Thyroid gland (tissue), 4 donors: ENCODE results near the gene SLC25A52. TPM values are rescaled to one million over a fixed set of nuclear protein-coding genes. Genes with fewer than 3 reads are reported as not detected.
"Not testable (repeated sequence)": the region's sequence is repeated elsewhere in the genome, so short reads cannot be mapped to it uniquely, and the experiment has no call there.

Source experiments
- DNase-seq, 2 donors: peaks; one replicate each; pipeline ENCODE4 v3.0.0-alpha.2; 2019
- H3K27ac ChIP-seq, 3 donors: fragments of 200-600 bp; sonication (generic); 1 replicate in 2 of 3; 2 replicates in 1 of 3; pipeline ENCODE4 v1.5.1; 2016 to 2019; ENCODE audit warnings: mild to moderate bottlenecking in 1 of 3, moderate library complexity in 1 of 3
- H3K27me3 ChIP-seq: fragments of 200-600 bp; sonication (generic); one replicate; pipeline ENCODE4 v1.5.1; 2019
- H3K36me3 ChIP-seq, 2 donors: fragments of 200-600 bp; sonication (generic); one replicate each; pipeline ENCODE4 v1.5.1; 2016 to 2019
- H3K4me1 ChIP-seq, 2 donors: fragments of 200-600 bp; sonication (generic); one replicate each; pipeline ENCODE4 v1.5.1; 2017 to 2019
- H3K4me3 ChIP-seq, 3 donors: fragments of 200-600 bp; sonication (generic); replicated peaks in 1 of 3; 1 replicate in 2 of 3; 2 replicates in 1 of 3; pipeline ENCODE4 v1.5.1; 2016; ENCODE audit warnings: mild to moderate bottlenecking in 1 of 3
- H3K9me3 ChIP-seq: fragments of 200-600 bp; sonication (generic); one replicate; pipeline ENCODE4 v1.5.1; 2017
- CTCF ChIP-seq, 6 experiments: fragments of 200-600 bp in 3 of 6; fragments of 450-650 bp in 3 of 6; sonication (generic) in 3 of 6; IDR thresholded peaks; one replicate each; pipeline ENCODE4 v1.5.1; 2016 to 2019; ENCODE audit warnings: antibody characterized with exemption in 6 of 6, mild to moderate bottlenecking in 2 of 6, inconsistent platforms in 1 of 6, moderate library complexity in 1 of 6
- POLR2A ChIP-seq, 2 donors: fragments of 450-650 bp; IDR thresholded peaks; one replicate each; pipeline ENCODE4 v1.6.1; 2017; ENCODE audit warnings: antibody characterized with exemption in 2 of 2, mild to moderate bottlenecking in 2 of 2, moderate library complexity in 1 of 2
- WGBS, 2 donors: methylation state at CpG; one replicate each; pipeline ENCODE4 v1.1.5; 2017; 5-methylcytosine and 5-hydroxymethylcytosine counted together
- intact Hi-C: fragments of 100-400 bp; cut with DNase I; formaldehyde crosslinking; loops from one replicate; pipeline ENCODE4 v1.15.1; 2023
- total RNA-seq, 4 donors: library from RNA; depleted of rRNA; stranded (reverse); fragments of >200 nt; gene quantifications; one replicate each; pipeline ENCODE4 v1.2.3, GENCODE V29; 2016

SLC25A52 gene
- total RNA-seq, 4 donors from 2014 or later, result 1.2 TPM; not detected in 3

DNA sequence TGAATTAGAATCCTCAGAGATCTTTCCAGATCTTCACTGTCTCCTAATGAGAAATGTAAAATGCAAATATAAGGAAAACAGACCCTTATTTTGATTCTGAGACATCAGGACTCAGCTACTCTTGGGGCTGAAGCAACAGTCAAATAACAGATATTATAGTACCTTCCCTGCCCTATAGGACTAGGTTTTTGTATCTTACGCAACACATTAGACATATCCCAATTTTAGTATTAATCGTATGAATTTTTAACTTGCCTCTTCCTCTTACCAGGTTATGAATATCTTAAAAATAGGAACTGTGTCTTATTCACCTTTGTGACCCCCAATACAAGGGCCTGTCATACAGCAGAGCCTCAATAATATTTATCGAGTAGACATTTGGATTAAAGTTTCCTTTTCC lies 12.0 kb upstream of the SLC25A52 start:
- H3K27ac ChIP-seq, result no peak overlapping the region
- no peak overlapping the region for H3K4me3 ChIP-seq
- TF ChIP-seq POLR2A (IDR thresholded peaks at IDR 0.05) (no peak), CTCF (IDR thresholded peaks at IDR 0.05) (no peak)
- peaks cover 0 to 4% of the 10 kb centered on the region in 2 donors for H3K4me1 ChIP-seq
- 96 to 97% methylated on average over 3 of the region's 3 CpGs for WGBS, 2 donors
- intact Hi-C loops, result no loop called here
- DNase-seq, result no peak
- H3K9me3 ChIP-seq, result no peaks in the 10 kb centered on the region
- H3K27me3 ChIP-seq, result no peaks in the 10 kb centered on the region
- no peaks in the 10 kb centered on the region for H3K36me3 ChIP-seq

GRCh38 chr18:31750273-31750672 lies 10.4 kb downstream of the SLC25A52 start:
- no peak overlapping the region for H3K4me3 ChIP-seq
- DNase-seq, result no peak
- H3K4me1 ChIP-seq, result peaks cover 0 to 8% of the 10 kb centered on the region in 2 donors
- no peaks in the 10 kb centered on the region for H3K36me3 ChIP-seq
- no peaks in the 10 kb centered on the region for H3K9me3 ChIP-seq
- WGBS, 2 donors, result 79 to 83% methylated on average over 3 of the region's 3 CpGs
- no peak overlapping the region for H3K27ac ChIP-seq
- no peaks in the 10 kb centered on the region for H3K27me3 ChIP-seq
- TF ChIP-seq CTCF (IDR thresholded peaks at IDR 0.05) (no peak), POLR2A (IDR thresholded peaks at IDR 0.05) (no peak)
- intact Hi-C loops, result no loop called here

DNA sequence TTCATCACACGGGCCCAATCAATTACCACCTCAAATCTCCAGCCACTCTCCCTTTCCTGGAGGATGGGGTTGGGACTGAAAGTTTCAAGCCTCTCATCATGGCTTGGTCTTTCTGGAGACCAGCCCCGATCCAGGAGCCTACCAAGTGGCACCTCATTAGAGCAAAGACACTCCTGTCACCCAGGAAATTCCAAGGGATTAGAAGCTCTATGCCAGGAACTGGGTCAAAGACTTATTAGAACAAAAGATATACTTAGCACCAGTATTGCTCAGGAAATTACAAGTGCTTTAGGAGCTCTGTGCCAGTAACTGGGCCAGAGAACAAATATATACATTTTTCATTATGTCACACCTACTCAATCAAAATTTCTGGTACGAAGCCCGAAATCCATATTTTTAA lies 14.3 kb downstream of the SLC25A52 start:
- TF ChIP-seq CTCF (IDR thresholded peaks at IDR 0.05), result no peak
- TF ChIP-seq POLR2A (IDR thresholded peaks at IDR 0.05), result no peak
- H3K36me3 ChIP-seq, result no peaks in the 10 kb centered on the region
- DNase-seq, result no peak
- intact Hi-C loops, result no loop called here
- H3K9me3 ChIP-seq, result no peaks in the 10 kb centered on the region
- no peak overlapping the region for H3K27ac ChIP-seq
- 88 to 92% methylated on average over 4 of the region's 4 CpGs for WGBS, 2 donors
- no peaks in the 10 kb centered on the region for H3K27me3 ChIP-seq
- H3K4me1 ChIP-seq, result no peaks in the 10 kb centered on the region
- H3K4me3 ChIP-seq, result no peak overlapping the region

DNA sequence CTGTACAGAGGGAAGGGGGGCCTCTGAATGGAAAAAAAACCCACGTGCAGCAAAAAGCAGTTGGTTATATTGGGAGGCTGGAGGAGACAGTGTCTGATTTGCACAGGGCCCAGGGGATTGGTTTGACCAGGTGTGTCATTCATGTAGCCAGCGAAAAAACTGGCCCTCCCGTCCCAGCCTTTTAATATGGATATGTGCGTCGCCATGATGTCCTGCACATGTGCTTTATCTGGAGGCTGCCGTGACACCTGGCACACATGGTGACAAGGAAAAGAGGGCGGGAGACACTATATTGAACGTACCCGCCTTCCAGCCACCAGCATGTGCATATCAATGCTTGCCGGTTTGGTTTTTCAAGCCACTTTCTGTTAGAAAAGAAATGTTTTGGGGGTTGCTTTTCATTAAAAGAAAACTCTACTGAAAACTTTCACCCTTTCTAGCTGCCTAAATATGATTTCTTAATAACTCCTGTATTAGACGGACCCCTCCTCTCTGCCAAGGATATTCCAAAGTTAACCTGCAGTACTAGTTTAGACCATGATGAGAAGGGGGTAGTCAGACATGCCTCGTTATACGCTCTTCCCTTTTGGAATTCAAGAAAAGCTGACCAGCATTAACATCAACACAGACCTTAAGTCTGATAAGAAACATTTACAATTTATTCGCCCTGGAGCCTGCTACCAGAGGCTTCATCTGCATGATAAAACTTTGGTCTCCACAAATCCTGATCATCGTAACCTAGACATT lies 16.2 kb downstream of the SLC25A52 start:
- WGBS, 2 donors, result 84 to 87% methylated on average over 15 of the region's 15 CpGs

GRCh38 chr18:31743600-31743999 lies 17.1 kb downstream of the SLC25A52 start:
- not testable (repeated sequence) for H3K36me3 ChIP-seq, H3K27me3 ChIP-seq, H3K4me1 ChIP-seq, H3K9me3 ChIP-seq, H3K27ac ChIP-seq, DNase-seq, H3K4me3 ChIP-seq
- intact Hi-C loops, result loop anchor here (5.0 kb wide), 2 partner anchors 79 to 234 kb away; no protein-coding TSS in a partner anchor
- 89% methylated on average over 5 of the region's 5 CpGs for WGBS, 2 donors

More for the DNA sequence above, 16.2 kb downstream of the SLC25A52 start:
- Histone ChIP-seq H3K4me3 (no peak overlapping the region), H3K27ac (no peak overlapping the region), H3K9me3 (no peaks in the 10 kb centered on the region), H3K27me3 (no peaks in the 10 kb centered on the region), H3K4me1 (no peaks in the 10 kb centered on the region), H3K36me3 (no peaks in the 10 kb centered on the region)
- intact Hi-C loops, result loop anchor here (5.0 kb wide), 2 partner anchors 78 to 233 kb away; no protein-coding TSS in a partner anchor
- no peak for DNase-seq
- TF ChIP-seq CTCF (IDR thresholded peaks at IDR 0.05) (no peak), POLR2A (IDR thresholded peaks at IDR 0.05) (no peak)
